OCI-LY3 (cell line): ENCODE data around the gene TIPIN.

Experiments
- H2AFZ ChIP-seq: fragments of 200-600, 300-600 bp; shearing (Covaris generic); 2 replicates; pipeline ENCODE4 v1.6.0; 2014; ENCODE audit warnings: antibody characterized with exemption, low read depth, low read length
- H3K27ac ChIP-seq: fragments of 200-600, 300-600 bp; sonication (generic); 2 replicates; pipeline ENCODE4 v1.5.1; 2014; ENCODE audit warnings: mild to moderate bottlenecking, low read length, moderate library complexity, mixed read lengths
- H3K27me3 ChIP-seq: fragments of 200-600, 300-600 bp; sonication (generic); 2 replicates; pipeline ENCODE4 v1.6.1; 2014; ENCODE audit warnings: low read depth, low read length, mixed read lengths
- H3K36me3 ChIP-seq: fragments of 200-600, 300-600 bp; sonication (generic); replicated peaks from 2 replicates; pipeline ENCODE3; 2014; ENCODE audit warnings: low read depth, low read length, mixed read lengths
- H3K4me1 ChIP-seq: fragments of 300-600, 200-600 bp; sonication (generic); 2 replicates; pipeline ENCODE4 v1.6.1; 2014; ENCODE audit warnings: low read length, mixed read lengths
- H3K4me2 ChIP-seq: fragments of 200-600, 300-600 bp; sonication (generic); 2 replicates; pipeline ENCODE4 v1.6.1; 2014; ENCODE audit warnings: low read length, mixed read lengths
- H3K4me3 ChIP-seq: fragments of 300-600, 200-600 bp; sonication (generic); 2 replicates; pipeline ENCODE4 v1.5.1; 2014; ENCODE audit warnings: antibody characterized with exemption, mild to moderate bottlenecking, low read length, moderate library complexity
- H3K79me2 ChIP-seq: fragments of 300-600, 200-600 bp; shearing (Covaris generic); 2 replicates; pipeline ENCODE4 v1.6.1; 2014; ENCODE audit warnings: mild to moderate bottlenecking, low read length, mixed read lengths
- H3K9ac ChIP-seq: fragments of 300-600, 200-600 bp; shearing (Covaris generic); 2 replicates; pipeline ENCODE4 v1.6.0; 2014; ENCODE audit warnings: mild to moderate bottlenecking, low read length, moderate library complexity
- H3K9me3 ChIP-seq: fragments of 200-600, 300-600 bp; shearing (Covaris generic); 2 replicates; pipeline ENCODE4 v1.6.1; 2014; ENCODE audit warnings: low read length, mixed read lengths; ENCODE audit not compliant: insufficient read depth
- H4K20me1 ChIP-seq: fragments of 200-600, 300-600 bp; sonication (generic); 2 replicates; pipeline ENCODE4 v1.6.1; 2016; ENCODE audit warnings: low read length, mixed read lengths; ENCODE audit not compliant: insufficient read depth
- CTCF ChIP-seq: fragments of 200-600, 300-600 bp; sonication (generic); IDR thresholded peaks from 2 replicates; pipeline ENCODE4 v1.5.1; 2014; ENCODE audit warnings: antibody characterized with exemption, low read length, low read depth
- EZH2phosphoT487 ChIP-seq: fragments of 200-600 bp; shearing (Covaris generic); IDR thresholded peaks from 2 replicates; pipeline ENCODE4 v1.6.1; 2018; ENCODE audit warnings: antibody characterized with exemption, mixed run types, low read depth

The TIPIN gene

DNA sequence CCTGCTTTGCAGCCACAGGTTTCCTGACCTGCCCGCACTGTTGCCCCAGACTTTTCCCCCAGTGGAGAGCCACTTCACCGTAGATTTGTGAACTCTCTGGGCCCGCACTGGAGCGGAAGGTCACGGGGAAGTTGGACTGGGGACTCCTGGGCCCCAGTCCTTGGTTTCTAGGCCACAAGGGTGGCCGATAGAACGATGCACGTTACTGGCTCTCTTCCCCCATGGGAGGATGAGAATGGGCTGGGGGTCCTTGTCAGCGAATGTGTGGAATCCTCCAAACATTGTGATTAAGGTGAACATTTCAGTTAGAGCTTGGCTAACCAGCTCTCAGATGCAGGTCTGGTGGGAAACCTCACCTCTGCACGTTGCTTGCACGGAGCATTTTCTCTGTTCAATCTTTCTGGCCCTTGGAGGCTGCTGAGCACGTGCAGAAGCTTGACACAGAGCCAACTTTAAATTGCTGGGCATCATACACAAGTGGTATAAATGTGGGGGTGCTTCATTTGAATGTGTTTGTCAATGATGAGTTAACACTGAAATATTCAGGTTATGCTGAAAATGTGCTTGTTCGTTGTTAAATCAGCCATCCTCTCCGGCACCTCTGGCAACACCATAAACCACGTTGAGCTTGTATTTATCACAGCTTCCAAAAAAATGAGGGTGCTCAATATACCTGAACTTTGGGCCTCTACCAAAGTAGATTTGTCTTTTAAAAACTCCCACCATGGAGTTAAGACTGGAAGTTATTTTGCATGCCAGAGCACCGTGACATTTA, 62.1 kb downstream of the TIPIN start:
- peak overlapping the region; percentile 77 for H2AFZ ChIP-seq
- no peaks in the 10 kb centered on the region for H3K27me3 ChIP-seq
- peaks cover 24% of the 10 kb centered on the region for H3K4me1 ChIP-seq
- H3K4me2 ChIP-seq = peak overlapping the region; percentile 99
- H3K4me3 ChIP-seq = peak overlapping the region; percentile 94
- no peaks in the 10 kb centered on the region for H4K20me1 ChIP-seq
- no peaks in the 10 kb centered on the region for H3K9me3 ChIP-seq
- TF ChIP-seq CTCF = no peak
- TF ChIP-seq EZH2phosphoT487 = no peak
- H3K27ac ChIP-seq = peak overlapping the region; percentile 80
- H3K36me3 ChIP-seq = peaks cover 14% of the 10 kb centered on the region
- H3K79me2 ChIP-seq = peaks cover 30% of the 10 kb centered on the region
- H3K9ac ChIP-seq = peak overlapping the region; percentile 83

DNA sequence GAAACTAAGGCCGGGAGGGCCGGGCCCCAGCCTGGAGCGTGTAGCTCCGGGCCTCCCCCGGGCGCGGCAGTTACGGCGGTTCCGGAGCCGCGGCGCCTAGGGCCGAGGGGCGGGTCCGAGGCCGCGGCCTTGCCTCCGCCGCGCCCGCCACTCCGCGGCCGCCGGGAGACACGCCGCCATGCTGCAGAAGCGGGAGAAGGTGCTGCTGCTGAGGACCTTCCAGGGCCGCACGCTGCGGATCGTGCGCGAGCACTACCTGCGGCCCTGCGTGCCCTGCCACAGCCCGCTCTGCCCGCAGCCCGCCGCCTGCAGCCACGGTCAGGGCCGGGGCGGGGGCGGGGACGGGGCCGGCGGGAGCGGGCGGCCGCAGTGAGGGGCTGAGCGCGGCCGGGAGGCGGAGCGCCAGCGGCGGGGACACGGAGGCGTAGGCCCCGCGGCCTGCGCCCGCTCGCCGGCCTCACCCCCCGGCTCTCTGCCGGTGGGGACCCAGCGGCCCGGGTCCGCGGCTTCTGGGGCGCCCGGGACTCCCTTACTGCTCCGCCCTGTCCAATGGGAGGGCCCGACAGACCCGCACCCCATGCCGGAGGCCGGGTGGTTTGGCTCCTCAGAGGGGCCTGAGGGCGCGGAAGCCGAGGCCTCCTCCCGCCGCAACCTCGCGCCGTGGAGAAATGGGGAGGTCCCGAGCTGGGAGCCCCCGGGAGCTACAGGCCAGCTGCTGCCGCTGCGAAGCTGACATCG, 62.9 kb downstream of the TIPIN start, which contains the start of gene DIS3L:
DIS3L (plus strand) TSS at position 150 of the 738 bp plus-strand sequence; CDS start at position 179, 29 bp downstream.
- Histone ChIP-seq H3K27me3 (no peaks in the 10 kb centered on the region), H3K27ac (peak within 1 kb of the TSS; percentile 80), H3K4me1 (peaks cover 24% of the 10 kb centered on the region), H3K79me2 (peaks cover 30% of the 10 kb centered on the region), H3K9me3 (no peaks in the 10 kb centered on the region), H3K36me3 (peaks cover 11% of the 10 kb centered on the region), H4K20me1 (no peaks in the 10 kb centered on the region), H3K4me3 (peak within 1 kb of the TSS; percentile 94), H2AFZ (peak within 1 kb of the TSS; percentile 96), H3K4me2 (peak within 1 kb of the TSS; percentile 99), H3K9ac (peak within 1 kb of the TSS; percentile 83)
- TF ChIP-seq CTCF = no peak
- no peak for TF ChIP-seq EZH2phosphoT487

GRCh38 chr15:66292571-66293418, 63.7 kb downstream of the TIPIN start:
- Histone ChIP-seq H4K20me1 (no peaks in the 10 kb centered on the region), H2AFZ (peak overlapping the region; percentile 96), H3K9me3 (no peaks in the 10 kb centered on the region), H3K27ac (peak overlapping the region; percentile 80), H3K4me1 (peaks cover 24% of the 10 kb centered on the region), H3K9ac (peak overlapping the region; percentile 83), H3K4me3 (peak overlapping the region; percentile 94), H3K27me3 (no peaks in the 10 kb centered on the region), H3K79me2 (peaks cover 30% of the 10 kb centered on the region), H3K4me2 (peak overlapping the region; percentile 73), H3K36me3 (peaks cover 7% of the 10 kb centered on the region)
- TF ChIP-seq CTCF (no peak), EZH2phosphoT487 (no peak)
